Sciatic nerve (tissue), 2 donors: ENCODE data around the gene GSTT2. TPM values are rescaled to one million over a fixed set of nuclear protein-coding genes. Genes with fewer than 3 reads are reported as not detected.
A peak's percentile ranks its signal among the peaks of the same experiment; 100 is the strongest.
"Not testable (repeated sequence)": the region's sequence is repeated elsewhere in the genome, so short reads cannot be mapped to it uniquely, and the experiment has no call there.

Experiments
- ATAC-seq: fragments of 200-7000 bp; cut with Tn5 transposase; one replicate; pipeline ENCODE4 v1.9.1; 2020; ENCODE audit warnings: mild to moderate bottlenecking, moderate library complexity
- DNase-seq: peaks from one replicate; pipeline ENCODE4 v3.0.0-alpha.2; 2020; ENCODE audit warnings: low spot score
- intact Hi-C: fragments of 100-400 bp; cut with DNase I; formaldehyde crosslinking; loops from one replicate; pipeline ENCODE4 v1.14.2; 2022
- total RNA-seq: library from RNA; stranded (reverse); fragmentation: NEBNext Ultra II Directional; extraction: Animal tissue kit (Norgen Biotek cat#: 25700); gene quantifications from one replicate; pipeline ENCODE4 v1.2.1, GENCODE V29; 2021
- donor health status: DM: no; HTN: no; CAD: no.
- donor health status: DM: no; HTN: no; CAD: no.

GSTT2 gene
- total RNA-seq, 1 donor from 2014 or later: not detected

DNA sequence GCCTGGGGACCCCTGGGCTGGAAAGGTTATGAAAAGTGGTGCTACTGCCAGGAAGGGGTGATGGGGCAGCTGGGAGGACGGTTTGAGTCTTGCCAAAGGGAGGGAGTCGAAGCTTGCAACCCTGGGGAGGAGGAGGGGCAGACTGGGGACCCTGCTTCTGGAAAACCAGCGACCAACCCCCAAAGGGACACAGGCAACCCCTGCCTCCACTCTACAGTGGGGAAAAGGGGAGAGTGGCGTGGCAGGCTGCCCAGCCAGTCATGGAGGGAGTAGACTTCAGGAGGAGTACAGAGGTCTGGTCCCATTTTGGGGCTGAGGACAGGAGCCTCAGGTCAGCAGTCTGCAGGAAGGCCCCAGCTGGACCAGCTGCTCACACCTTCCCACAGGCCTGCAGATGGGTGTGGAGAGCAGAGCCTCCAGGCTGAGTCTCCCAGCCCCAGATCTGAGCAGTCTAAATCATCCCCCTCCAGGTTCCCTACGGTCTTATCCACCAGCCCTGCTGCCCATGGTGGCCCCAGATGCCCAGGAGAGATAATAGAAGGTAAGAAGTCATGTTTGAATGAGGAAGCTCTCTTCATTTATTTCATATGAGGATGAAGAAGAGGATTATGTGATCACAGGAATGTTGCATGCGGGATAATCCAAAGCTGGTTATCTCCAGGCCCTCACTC lies 9.0 kb upstream of the GSTT2 start:
- intact Hi-C loops: no loop called here
- no peak for ATAC-seq

DNA sequence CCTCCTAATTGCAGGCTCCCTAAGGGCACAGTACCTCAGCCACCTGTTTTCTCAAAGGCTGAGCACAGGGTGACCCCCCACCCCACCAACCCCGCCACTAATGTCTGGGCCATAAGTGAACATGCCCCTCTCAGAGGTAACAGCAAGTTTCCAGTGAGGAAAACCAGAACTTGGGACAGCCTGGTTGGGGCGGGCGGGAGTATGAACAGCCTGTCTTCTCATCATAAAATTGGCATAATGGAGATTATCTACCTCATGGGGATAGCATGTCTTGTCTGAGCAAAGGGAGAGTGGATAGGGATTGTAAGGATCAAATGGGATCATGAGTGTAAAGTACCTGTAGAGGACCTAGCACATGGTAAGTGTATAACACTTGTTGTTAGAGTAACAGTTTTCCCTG lies 8.0 kb upstream of the GSTT2 start:
- intact Hi-C loops, ATAC-seq, DNase-seq: not testable (repeated sequence)

More for the DNA sequence above, 9.0 kb upstream of the GSTT2 start:
- DNase-seq: no peak

DNA sequence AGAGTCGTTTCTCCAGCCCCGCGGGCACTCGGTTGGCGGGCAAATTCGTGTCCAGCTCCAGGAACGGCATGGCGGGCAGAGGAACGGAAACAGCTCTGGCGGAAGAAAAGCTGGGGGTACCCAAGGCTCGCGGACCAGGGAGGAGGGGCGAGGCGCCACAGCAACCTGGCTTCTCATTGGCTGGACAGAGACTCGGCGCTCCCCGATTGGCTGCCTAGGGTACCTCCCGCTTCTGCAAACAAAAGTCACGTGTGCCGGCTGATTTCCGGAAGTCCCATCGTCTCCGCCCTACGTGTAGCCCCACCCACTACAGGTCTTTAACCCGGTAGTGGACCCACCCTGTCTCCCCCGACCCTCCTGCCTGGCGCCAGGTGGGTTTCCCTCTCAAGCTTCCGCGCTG lies 5.6 kb upstream of the GSTT2 start, which contains the start of gene DDT:
Gene DDT, minus strand, starts transcription at position 97 of the 400 bp plus-strand sequence. Its CDS starts 27 bp downstream, at position 70.
- DNase-seq, intact Hi-C loops: not testable (repeated sequence)
- ATAC-seq: peak; percentile 99

DNA sequence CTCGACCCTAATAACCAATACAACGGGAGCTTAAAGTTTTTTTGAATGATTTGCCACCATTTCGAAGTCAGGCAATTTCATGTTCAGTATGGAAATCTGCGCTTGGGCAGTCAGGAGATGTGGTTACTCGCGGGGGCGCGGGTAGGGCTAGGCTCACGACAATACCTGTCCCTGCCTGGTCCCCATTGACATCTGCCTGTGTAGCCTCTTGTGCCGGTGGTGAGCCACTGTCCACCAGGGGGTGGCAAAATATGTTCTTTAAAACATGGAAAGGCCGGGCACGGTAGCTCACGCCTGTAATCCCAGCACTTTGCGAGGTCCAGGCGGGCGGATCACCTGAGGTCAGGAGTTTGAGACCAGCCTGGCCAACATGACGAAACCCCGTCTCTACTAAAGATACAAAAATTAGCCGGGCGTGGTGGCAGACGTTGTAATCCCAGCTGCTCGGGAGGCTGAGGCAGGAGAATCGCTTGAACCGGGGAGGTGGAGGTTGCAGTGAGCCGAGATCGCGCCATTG lies 5.0 kb upstream of the GSTT2 start:
- peak; percentile 2 for ATAC-seq
- intact Hi-C loops, DNase-seq: not testable (repeated sequence)

DNA sequence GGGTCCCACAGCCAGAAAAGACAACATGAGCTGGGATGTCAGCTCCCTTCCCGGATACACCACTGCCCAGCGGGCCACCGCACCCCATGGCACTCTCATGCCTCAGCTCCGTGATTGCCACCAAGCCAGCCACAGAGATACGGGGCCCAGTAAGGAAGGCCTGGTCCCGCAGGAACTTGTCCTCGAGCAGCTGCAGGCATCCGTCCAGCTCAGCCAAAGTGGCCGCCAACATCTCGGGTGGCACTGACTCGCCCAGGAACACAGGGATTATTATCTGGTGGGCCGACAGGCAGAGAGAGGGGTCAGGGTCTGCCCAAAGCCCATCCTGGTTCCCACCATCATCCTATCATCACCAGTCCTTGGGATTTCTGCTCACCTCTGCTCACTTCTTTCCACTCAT lies 2.6 kb upstream of the GSTT2 start:
- DNase-seq, intact Hi-C loops, ATAC-seq: not testable (repeated sequence)

DNA sequence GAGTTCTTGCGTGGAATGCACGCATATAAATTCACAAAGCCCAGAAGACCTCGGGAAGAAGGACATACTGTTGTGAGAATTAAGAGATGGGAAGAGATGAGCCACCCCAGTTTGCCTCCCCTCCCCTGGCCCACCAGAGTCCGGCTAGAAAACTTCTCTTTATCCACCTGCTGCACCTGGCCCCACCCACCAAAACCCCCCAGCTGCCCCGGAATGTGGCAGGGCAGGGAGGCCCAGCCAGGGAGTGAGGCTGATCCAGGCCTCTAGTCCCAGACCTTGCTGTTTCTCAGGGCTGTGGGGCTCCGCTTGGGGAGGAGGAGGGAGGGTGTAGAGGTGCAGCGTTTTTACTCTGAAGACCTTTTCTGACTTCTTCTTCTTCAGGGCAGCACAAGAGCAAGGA lies 633 bp downstream of the GSTT2 start:
- intact Hi-C loops: not testable (repeated sequence)

GRCh38 chr22:23984430-23984829 lies 4.5 kb downstream of the GSTT2 start:
- DNase-seq (no peak), ATAC-seq (peak; percentile 68)
- intact Hi-C loops: no loop called here

More for the DNA sequence above, 633 bp downstream of the GSTT2 start:
- not testable (repeated sequence) for DNase-seq, ATAC-seq

GRCh38 chr22:23986089-23986488 lies 6.2 kb downstream of the GSTT2 start:
- DNase-seq, intact Hi-C loops, ATAC-seq: not testable (repeated sequence)

DNA sequence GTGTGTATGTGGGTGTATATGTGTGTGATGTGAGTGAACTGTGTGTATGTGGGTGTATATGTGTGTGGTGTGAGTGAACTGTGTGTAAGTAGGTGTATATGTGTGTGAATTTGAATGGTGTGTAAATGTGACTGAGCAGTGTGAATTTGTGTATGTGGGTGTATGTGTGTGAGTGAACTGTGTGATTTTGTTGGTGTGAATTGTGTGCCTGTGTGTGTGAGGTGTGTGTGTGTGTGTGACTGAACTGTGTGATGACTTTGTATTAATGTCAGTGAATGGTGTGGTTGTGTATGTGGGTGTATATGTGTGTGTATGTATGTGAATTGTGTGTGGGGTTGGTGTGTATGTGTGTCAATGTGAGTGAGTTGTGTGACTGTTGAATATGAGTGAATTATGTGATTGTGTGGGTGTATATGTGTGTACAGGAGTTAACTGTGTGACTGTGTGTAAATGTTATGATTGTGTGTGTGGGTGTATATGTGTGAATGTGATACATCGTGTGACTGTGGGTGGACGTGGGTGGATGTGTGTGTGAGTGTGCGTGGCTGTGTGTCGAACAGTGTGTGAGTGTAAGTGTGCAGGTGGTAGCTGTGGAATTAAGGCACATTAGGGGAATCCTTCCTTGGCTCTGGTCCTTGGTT lies 6.7 kb downstream of the GSTT2 start:
- DNase-seq, ATAC-seq, intact Hi-C loops: not testable (repeated sequence)

DNA sequence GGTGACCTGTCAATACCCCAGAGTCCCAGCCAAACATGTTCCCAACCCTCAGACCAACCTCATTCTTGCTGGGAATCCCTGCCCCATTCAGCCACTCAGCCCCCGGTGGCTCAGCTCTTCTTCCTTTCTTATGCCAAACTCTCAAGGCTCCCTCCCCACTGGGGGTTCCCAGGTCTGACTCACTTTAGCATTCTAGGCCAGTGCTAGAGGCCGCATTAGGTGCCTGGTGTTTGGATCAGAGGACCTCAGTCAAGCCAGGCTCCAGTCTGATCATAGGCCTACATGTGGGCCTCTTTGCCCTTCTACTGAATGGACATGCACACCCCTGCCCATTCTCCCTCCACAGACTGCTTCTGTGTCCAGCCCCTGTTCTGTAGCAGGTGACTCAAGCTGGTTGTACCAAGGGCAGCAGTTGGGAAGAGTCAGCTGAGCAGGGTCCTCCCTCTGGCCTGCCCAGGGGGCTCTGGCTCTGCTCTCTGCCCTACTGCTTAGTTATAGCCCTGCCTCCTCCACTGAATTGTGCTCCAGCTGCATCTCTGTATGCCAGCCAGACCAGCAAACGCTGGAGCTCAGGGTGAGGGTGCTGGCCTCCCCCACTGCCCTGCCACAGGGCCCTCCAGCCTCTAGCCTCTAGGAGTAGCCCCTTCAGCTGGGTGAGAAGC lies 9.8 kb downstream of the GSTT2 start:
- intact Hi-C loops, DNase-seq, ATAC-seq: not testable (repeated sequence)

- not testable (repeated sequence) for ATAC-seq, DNase-seq
Observed at GRCh38 chr22:23993080-23993479, 13.1 kb downstream of the GSTT2 start.

DNA sequence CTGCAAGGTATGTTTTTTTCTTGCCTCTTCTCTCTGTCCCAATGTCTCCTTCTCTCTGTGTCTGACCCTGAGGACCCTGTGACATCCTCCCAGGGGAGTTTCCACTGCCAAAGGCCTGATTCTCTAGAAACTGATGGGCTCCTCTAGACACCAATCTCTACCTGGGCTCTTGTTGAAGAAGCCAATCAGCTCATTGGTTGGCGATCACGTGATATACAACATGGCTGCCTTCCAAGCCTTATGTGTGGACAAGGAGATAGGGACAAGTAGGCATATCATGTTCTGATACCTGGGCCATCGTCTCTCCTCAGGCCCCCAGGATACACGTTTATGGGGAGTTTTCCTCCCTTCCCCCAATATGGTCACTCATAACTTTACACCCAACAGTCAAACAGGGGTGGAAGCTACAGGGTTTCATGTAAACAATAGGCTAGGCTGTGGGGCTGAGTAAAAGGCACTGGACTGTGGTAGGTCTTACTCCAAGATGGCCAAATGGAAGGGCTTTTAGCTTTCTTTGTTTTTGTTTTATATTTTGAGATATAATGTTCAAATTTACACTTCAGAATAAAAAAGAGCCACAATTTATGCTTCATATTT lies 13.7 kb downstream of the GSTT2 start:
- DNase-seq, intact Hi-C loops, ATAC-seq: not testable (repeated sequence)

More at GRCh38 chr22:23993080-23993479, 13.1 kb downstream of the GSTT2 start:
- intact Hi-C loops: not testable (repeated sequence)

DNA sequence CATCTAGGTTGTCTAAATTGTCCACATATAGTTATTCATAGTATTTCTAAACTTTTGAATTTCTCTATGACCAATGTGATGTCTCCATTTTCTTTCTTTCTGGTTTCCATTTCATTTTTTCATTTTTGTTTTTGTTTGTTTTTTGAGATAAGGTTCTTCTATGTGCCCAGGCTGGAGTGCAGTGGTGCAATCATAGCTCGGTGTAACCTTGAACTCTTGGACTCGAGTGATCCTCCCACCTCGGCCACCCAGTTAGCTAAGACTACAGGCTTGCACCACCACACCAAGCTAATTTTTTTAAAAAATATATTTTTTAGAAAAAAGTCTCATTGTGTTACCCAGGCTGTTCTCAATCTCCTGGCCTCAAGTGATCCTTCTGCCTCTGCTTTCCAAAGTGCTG lies 17.2 kb downstream of the GSTT2 start:
- intact Hi-C loops: no loop called here
- ATAC-seq (no peak), DNase-seq (no peak)

DNA sequence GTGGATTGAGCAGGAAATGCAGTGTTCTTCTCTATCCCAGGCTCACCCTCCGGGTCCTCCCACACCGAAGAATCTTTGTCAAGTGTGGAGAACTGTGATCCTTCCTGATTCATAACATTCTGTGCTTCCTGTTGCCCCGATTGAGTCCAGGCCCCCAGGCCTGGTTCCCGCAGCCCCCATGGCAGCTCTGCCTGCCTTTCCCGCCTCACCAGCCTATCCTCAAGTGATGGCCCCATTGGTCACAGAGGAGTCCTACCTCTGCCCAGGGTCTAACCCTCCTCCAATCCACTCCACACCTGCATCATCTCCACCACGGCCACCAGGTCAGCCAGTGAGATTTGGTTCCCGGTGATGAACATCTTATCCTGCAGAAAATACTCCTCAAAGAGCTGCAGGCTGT lies 19.8 kb downstream of the GSTT2 start:
- intact Hi-C loops: loop anchor here (10.0 kb wide), 1 partner anchor 175 kb away; no protein-coding TSS in a partner anchor

DNA sequence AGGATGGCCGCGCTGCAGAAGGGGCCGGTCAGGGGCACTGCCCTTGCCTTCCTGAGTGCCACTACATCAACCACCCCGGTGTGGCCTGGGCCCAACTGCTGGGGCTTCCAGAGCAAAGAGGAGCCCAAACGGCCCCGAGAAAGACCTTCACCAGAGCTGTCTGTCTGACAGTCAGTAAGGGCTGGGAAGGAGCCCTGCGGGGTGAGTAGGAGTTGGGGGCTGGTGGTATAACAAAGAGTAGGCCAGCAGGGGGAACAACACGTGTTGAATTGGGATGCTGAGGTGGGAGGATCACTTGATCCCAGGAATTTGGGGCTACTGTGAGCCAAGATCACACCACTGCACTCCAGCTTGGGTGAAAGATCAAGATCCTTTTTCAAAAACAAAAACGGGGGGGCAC lies 21.4 kb downstream of the GSTT2 start:
- ATAC-seq (no peak), DNase-seq (no peak)
- intact Hi-C loops: loop anchor here (10.0 kb wide), 1 partner anchor 173 kb away; no protein-coding TSS in a partner anchor

More for the DNA sequence above, 19.8 kb downstream of the GSTT2 start:
- not testable (repeated sequence) for DNase-seq, ATAC-seq

GRCh38 chr22:24002272-24002671 lies 22.3 kb downstream of the GSTT2 start:
- DNase-seq (no peak), ATAC-seq (no peak)

DNA sequence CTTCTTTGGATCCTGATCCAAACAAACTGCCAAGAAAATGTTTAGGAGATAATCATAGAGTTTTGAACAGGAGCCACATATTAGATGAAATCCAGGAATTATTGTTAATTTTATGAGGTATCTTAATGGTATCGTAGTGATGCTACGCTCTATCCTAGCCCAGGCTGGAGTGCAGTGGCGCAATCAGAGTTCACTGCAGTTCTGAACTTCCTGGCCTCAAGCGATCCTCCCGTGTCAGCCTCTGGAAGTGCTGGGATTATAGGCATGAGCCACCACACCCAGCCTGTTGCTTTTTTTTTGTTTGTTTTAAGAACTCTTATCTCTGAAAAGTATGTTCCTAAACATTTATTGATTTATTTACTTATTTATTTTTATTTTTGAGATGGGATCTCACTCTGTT lies 22.9 kb downstream of the GSTT2 start:
- ATAC-seq (no peak), DNase-seq (no peak)
- intact Hi-C loops: loop anchor here (10.0 kb wide), 1 partner anchor 172 kb away; no protein-coding TSS in a partner anchor

More at GRCh38 chr22:24002272-24002671, 22.3 kb downstream of the GSTT2 start:
- intact Hi-C loops: loop anchor here (10.0 kb wide), 1 partner anchor 173 kb away; no protein-coding TSS in a partner anchor

- no peak for DNase-seq
- no peak for ATAC-seq
- intact Hi-C loops: loop anchor here (10.0 kb wide), 1 partner anchor 171 kb away; no protein-coding TSS in a partner anchor
Observed at GRCh38 chr22:24003887-24004286, 24.0 kb downstream of the GSTT2 start.
